Epithelial cell of esophagus (primary cell): ENCODE data around the gene RCAN2.

Source experiments
- DNase-seq: peaks from one replicate; pipeline ENCODE4 v3.0.0; 2010; ENCODE audit warnings: low read depth
- H3K4me3 ChIP-seq: 2 replicates; pipeline ENCODE4 v1.5.1; 2011; ENCODE audit warnings: mild to moderate bottlenecking, low read length, control low read depth
- CTCF ChIP-seq: IDR thresholded peaks from 2 replicates; pipeline ENCODE4 v1.5.1; 2011; ENCODE audit warnings: low read depth, mild to moderate bottlenecking, low read length, control low read depth, inconsistent platforms; ENCODE audit not compliant: insufficient read depth; ENCODE audit errors: missing control alignments

RCAN2 gene

GRCh38 chr6:46269447-46270229 lies 221.6 kb downstream of the RCAN2 start:
- no peak for DNase-seq
- H3K4me3 ChIP-seq: no peak overlapping the region
- TF ChIP-seq CTCF: no peak

GRCh38 chr6:46267515-46267914 lies 223.7 kb downstream of the RCAN2 start:
- TF ChIP-seq CTCF: no peak
- DNase-seq: no peak
- no peak overlapping the region for H3K4me3 ChIP-seq

GRCh38 chr6:46265373-46265772 lies 225.9 kb downstream of the RCAN2 start:
- no peak for DNase-seq
- H3K4me3 ChIP-seq: no peak overlapping the region
- no peak for TF ChIP-seq CTCF

- no peak overlapping the region for H3K4me3 ChIP-seq
- DNase-seq: no peak
- TF ChIP-seq CTCF: no peak
Observed at GRCh38 chr6:46263707-46264086, 227.6 kb downstream of the RCAN2 start.

- H3K4me3 ChIP-seq: no peak overlapping the region
- TF ChIP-seq CTCF: no peak
- no peak for DNase-seq
Observed at GRCh38 chr6:46262928-46263706, 228.1 kb downstream of the RCAN2 start.

- no peak for DNase-seq
- no peak overlapping the region for H3K4me3 ChIP-seq
- TF ChIP-seq CTCF: no peak
Observed at GRCh38 chr6:46258249-46258648, 233.0 kb downstream of the RCAN2 start.
